CD4-positive, alpha-beta memory T cell (primary cell): ENCODE results near the gene NUDT5. TPM values are rescaled to one million over a fixed set of nuclear protein-coding genes. Genes with fewer than 3 reads are reported as not detected.

ENCODE experiments used
- CTCF ChIA-PET: fragments of 350-600 bp; sonication (Branson Sonifier 250); formaldehyde crosslinking; loops from one replicate; lab custom pipeline; 2021; ENCODE audit warnings: inconsistent platforms; ENCODE audit not compliant: partially characterized antibody; lab: Charles Lee
- POLR2A ChIA-PET: fragments of 350-600 bp; sonication (Branson Sonifier 250); formaldehyde crosslinking; loops from one replicate; lab custom pipeline; 2021; ENCODE audit not compliant: partially characterized antibody; lab: Charles Lee
- DNase-seq, 5 donors: peaks; one replicate each; pipeline versions ENCODE4 v3.0.0 to v3.0.0-alpha.2; 2020 to 2022; ENCODE audit warnings: mixed read lengths in 1 of 5
- H3K27ac ChIP-seq: one replicate; pipeline ENCODE4 v1.7.0; 2013; ENCODE audit warnings: low read depth, low read length
- H3K27me3 ChIP-seq: 2 replicates; pipeline ENCODE4 v1.7.0; 2013; ENCODE audit warnings: mild to moderate bottlenecking, low read length, moderate library complexity; ENCODE audit not compliant: insufficient read depth
- H3K36me3 ChIP-seq: 2 replicates; pipeline ENCODE4 v1.7.0; 2013; ENCODE audit warnings: mild to moderate bottlenecking, low read length, moderate library complexity; ENCODE audit not compliant: insufficient read depth
- H3K4me1 ChIP-seq: 2 replicates; pipeline ENCODE4 v1.7.0; 2013; ENCODE audit warnings: mild to moderate bottlenecking, low read length, moderate library complexity; ENCODE audit not compliant: insufficient read depth
- H3K4me3 ChIP-seq, 2 donors: one replicate each; pipeline ENCODE4 v1.7.0; 2013; ENCODE audit warnings: low read length in 2 of 2, mild to moderate bottlenecking in 1 of 2
- H3K9me3 ChIP-seq, 2 donors: one replicate each; pipeline ENCODE4 v1.7.0; 2013; ENCODE audit warnings: low read length in 2 of 2, control low read depth in 1 of 2; ENCODE audit not compliant: control insufficient read depth in 1 of 2
- H3K27ac Mint-ChIP-seq, 7 donors: one replicate each; pipeline ENCODE4 v1.8.0; 2020 to 2021; ENCODE audit warnings: mixed read lengths in 7 of 7, mild to moderate bottlenecking in 6 of 7, inconsistent platforms in 3 of 7, moderate library complexity in 3 of 7
- H3K27me3 Mint-ChIP-seq, 2 donors: one replicate each; pipeline ENCODE4 v1.8.0; 2020 to 2021; ENCODE audit warnings: mixed read lengths in 2 of 2
- H3K36me3 Mint-ChIP-seq, 2 donors: one replicate each; pipeline ENCODE4 v1.8.0; 2020 to 2021; ENCODE audit warnings: mixed read lengths in 2 of 2, inconsistent platforms in 1 of 2, mild to moderate bottlenecking in 1 of 2
- H3K4me1 Mint-ChIP-seq, 4 donors: one replicate each; pipeline ENCODE4 v1.8.0; 2020 to 2021; ENCODE audit warnings: mixed read lengths in 4 of 4, mild to moderate bottlenecking in 1 of 4
- H3K4me3 Mint-ChIP-seq, 8 donors: one replicate each; pipeline ENCODE4 v1.8.0; 2020 to 2021; ENCODE audit warnings: mixed read lengths in 8 of 8, mild to moderate bottlenecking in 7 of 8, moderate library complexity in 6 of 8, inconsistent platforms in 3 of 8
- H3K9me3 Mint-ChIP-seq, 8 donors: one replicate each; pipeline ENCODE4 v1.8.0; 2020 to 2021; ENCODE audit warnings: mixed read lengths in 8 of 8, mild to moderate bottlenecking in 5 of 8, inconsistent platforms in 3 of 8, moderate library complexity in 1 of 8
- intact Hi-C: fragments of 100-400 bp; cut with micrococcal nuclease; formaldehyde crosslinking; loops from one replicate; pipeline ENCODE4 v1.15.1; 2023
- polyA plus RNA-seq, 2 donors: library from polyadenylated mRNA; unstranded; fragments of 300-500 nt; fragmentation: Illumina TruSeq; gene quantifications; one replicate each; pipeline ENCODE4 v1.2.3, GENCODE V29; 2021
- total RNA-seq, 2 experiments: library from RNA; stranded (reverse); gene quantifications; one replicate each; pipeline ENCODE4 v1.2.3, GENCODE V29; 2021

Gene NUDT5
- total and polyA plus RNA-seq, 4 experiments from 2014 or later = 55.6 to 69.4 (median 58.4) TPM

DNA sequence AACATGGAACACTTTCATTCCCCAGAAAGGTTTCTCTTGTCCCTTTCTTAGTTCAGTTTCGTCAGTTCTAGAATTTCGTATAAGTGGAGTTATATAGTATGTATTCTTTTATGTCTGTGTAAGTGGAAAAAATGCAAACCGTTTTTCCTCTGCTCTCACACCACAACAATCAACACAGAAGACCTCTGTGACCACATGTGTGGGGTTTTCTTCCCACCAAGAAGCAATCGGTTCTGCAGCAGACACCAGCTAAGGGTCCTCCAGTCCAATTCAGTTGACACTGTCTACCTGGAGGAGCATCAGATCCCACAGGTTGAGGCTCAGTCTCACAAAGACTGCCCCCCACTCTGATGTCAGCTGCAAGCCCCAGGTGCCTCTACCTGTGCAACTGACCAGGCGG, 6.5 kb upstream of the NUDT5 start:
- H3K27ac Mint-ChIP-seq = peak overlapping the region in 1 of 7 donors; percentile 24
- no peak overlapping the region for H3K4me3 ChIP-seq
- peaks cover 36% of the 10 kb centered on the region for H3K36me3 ChIP-seq
- H3K4me3 Mint-ChIP-seq = no peak overlapping the region
- intact Hi-C loops = no loop called here
- no peaks in the 10 kb centered on the region for H3K27me3 Mint-ChIP-seq
- peaks cover 30 to 58% (median 40%) of the 10 kb centered on the region in 4 donors for H3K4me1 Mint-ChIP-seq
- peaks cover 35 to 40% of the 10 kb centered on the region in 2 donors for H3K36me3 Mint-ChIP-seq
- no peaks in the 10 kb centered on the region for H3K9me3 Mint-ChIP-seq
- ChIA-PET CTCF (interaction anchor here (4.6 kb wide), 1 partner anchor 13 kb away, joined by 28 read pairs; no protein-coding TSS in a partner anchor), POLR2A (no interaction called here)
- no peak for DNase-seq
- H3K27me3 ChIP-seq = no peaks in the 10 kb centered on the region
- no peaks in the 10 kb centered on the region for H3K9me3 ChIP-seq
- peaks cover 30% of the 10 kb centered on the region for H3K4me1 ChIP-seq
- no peak overlapping the region for H3K27ac ChIP-seq

DNA sequence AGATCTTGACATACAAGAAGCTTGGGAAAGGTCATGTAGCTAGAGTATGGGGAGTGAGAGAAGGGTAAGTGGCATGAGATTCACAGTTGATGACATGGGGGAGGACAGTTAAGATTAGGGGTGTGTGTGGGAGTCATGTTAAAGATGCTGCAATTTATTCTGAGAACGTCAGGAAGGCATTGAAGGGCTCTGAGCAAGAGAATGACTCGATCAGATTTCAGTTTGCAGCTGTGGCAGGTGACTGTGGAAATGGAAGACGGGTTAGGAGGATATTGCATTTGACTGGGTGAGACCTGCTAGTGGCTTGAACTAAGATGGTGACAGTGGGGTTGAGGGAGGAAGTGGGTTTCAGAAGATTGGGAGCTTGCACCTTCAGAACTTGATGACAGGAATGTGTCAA, 5.9 kb upstream of the NUDT5 start:
- peaks cover 36% of the 10 kb centered on the region for H3K36me3 ChIP-seq
- no peak for DNase-seq
- peaks cover 35 to 39% of the 10 kb centered on the region in 2 donors for H3K36me3 Mint-ChIP-seq
- peak overlapping the region in 7 of 8 donors; percentile 4 to 60 (median 35) for H3K4me3 Mint-ChIP-seq
- no peak overlapping the region for H3K4me3 ChIP-seq
- POLR2A ChIA-PET = no interaction called here
- H3K4me1 ChIP-seq = peaks cover 37% of the 10 kb centered on the region
- H3K27ac ChIP-seq = no peak overlapping the region
- H3K9me3 Mint-ChIP-seq = no peaks in the 10 kb centered on the region
- H3K27me3 ChIP-seq = no peaks in the 10 kb centered on the region
- H3K27me3 Mint-ChIP-seq = no peaks in the 10 kb centered on the region
- intact Hi-C loops = no loop called here
- peak overlapping the region in 6 of 7 donors; percentile 22 to 77 (median 58) for H3K27ac Mint-ChIP-seq
- peaks cover 33 to 61% (median 43%) of the 10 kb centered on the region in 4 donors for H3K4me1 Mint-ChIP-seq
- CTCF ChIA-PET = interaction anchor here (0.6 to 4.6 kb wide), 2 partner anchors 14 to 903 kb away, joined by 4 to 28 read pairs; no protein-coding TSS in a partner anchor
- H3K9me3 ChIP-seq = no peaks in the 10 kb centered on the region

DNA sequence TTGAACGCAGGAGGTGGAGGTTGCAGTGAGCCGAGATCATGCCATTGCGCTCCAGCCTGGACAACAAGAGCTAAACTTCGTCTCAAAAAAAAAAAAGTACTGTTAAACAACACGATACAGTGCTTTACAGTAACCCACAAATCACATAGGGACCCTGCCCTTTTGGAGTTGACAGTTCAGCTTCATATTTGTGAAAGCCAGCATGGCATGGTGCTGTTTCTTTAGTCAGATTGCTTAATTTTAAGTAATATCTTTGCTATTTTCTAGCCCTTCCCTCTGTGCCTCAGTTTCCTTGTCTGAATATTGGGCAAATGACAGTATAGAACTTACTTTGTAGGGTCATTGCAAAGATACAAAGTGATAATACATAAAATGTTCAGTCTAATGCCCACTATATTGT, 5.2 kb upstream of the NUDT5 start:
- H3K27ac ChIP-seq = no peak overlapping the region
- Mint-ChIP-seq H3K36me3 (peaks cover 35 to 41% of the 10 kb centered on the region in 2 donors), H3K9me3 (no peaks in the 10 kb centered on the region)

DNA sequence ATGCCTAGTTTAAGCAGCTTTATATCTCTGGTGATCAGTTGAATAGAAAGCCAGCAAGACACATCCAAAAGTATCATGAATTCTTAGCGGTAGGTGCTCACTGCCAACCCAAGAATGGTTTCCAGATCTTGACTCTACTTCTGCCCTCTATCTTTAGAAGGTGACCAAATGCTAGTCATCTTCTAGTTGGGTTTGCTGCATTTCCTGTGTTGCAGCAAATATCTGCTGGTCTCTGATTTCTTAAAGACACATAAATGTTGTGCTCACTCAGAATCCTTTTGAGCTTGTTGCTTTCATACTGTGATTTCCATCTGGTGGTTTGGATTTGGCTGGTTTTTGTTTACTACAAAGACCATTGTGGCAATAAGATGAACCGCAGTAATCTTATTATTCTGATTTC, 2.5 kb upstream of the NUDT5 start:
- intact Hi-C loops = no loop called here
- H3K27me3 Mint-ChIP-seq = no peaks in the 10 kb centered on the region
- H3K4me3 Mint-ChIP-seq = peak overlapping the region in 7 of 8 donors; percentile 36 to 78 (median 59)
- peaks cover 36 to 71% (median 54%) of the 10 kb centered on the region in 4 donors for H3K4me1 Mint-ChIP-seq
- no peak overlapping the region for H3K27ac ChIP-seq
- ChIA-PET CTCF (interaction anchor here (0.6 to 2.1 kb wide), 2 partner anchors 14 to 16 kb away, joined by 3 to 10 read pairs; no protein-coding TSS in a partner anchor), POLR2A (interaction anchor here (1.4 kb wide), 1 partner anchor 16 kb away, joined by 6 read pairs; no protein-coding TSS in a partner anchor)
- H3K4me3 ChIP-seq = no peak overlapping the region
- H3K9me3 ChIP-seq = no peaks in the 10 kb centered on the region
- peaks cover 24 to 43% of the 10 kb centered on the region in 2 donors for H3K36me3 Mint-ChIP-seq
- H3K27me3 ChIP-seq = no peaks in the 10 kb centered on the region
- peak overlapping the region in 1 of 7 donors; percentile 61 for H3K27ac Mint-ChIP-seq
- no peak for DNase-seq
- peaks cover 30% of the 10 kb centered on the region for H3K36me3 ChIP-seq
- peaks cover 57% of the 10 kb centered on the region for H3K4me1 ChIP-seq
- H3K9me3 Mint-ChIP-seq = no peaks in the 10 kb centered on the region

More for the DNA sequence above, 5.2 kb upstream of the NUDT5 start:
- Histone ChIP-seq H3K4me3 (no peak overlapping the region), H3K27me3 (no peaks in the 10 kb centered on the region), H3K9me3 (no peaks in the 10 kb centered on the region), H3K4me1 (peaks cover 40% of the 10 kb centered on the region), H3K36me3 (peaks cover 36% of the 10 kb centered on the region)
- intact Hi-C loops = no loop called here
- Mint-ChIP-seq H3K27me3 (no peaks in the 10 kb centered on the region), H3K4me1 (peaks cover 37 to 61% (median 48%) of the 10 kb centered on the region in 4 donors), H3K27ac (peak overlapping the region in 1 of 7 donors; percentile 48), H3K4me3 (peak overlapping the region in 2 of 8 donors; percentile 4 to 16)
- ChIA-PET POLR2A (interaction anchor here (0.7 to 0.8 kb wide), 2 partner anchors 71 to 250 kb away, joined by 3 to 4 read pairs; no protein-coding TSS in a partner anchor), CTCF (interaction anchor here (4.6 kb wide), 1 partner anchor 14 kb away, joined by 28 read pairs; no protein-coding TSS in a partner anchor)
- DNase-seq = no peak

DNA sequence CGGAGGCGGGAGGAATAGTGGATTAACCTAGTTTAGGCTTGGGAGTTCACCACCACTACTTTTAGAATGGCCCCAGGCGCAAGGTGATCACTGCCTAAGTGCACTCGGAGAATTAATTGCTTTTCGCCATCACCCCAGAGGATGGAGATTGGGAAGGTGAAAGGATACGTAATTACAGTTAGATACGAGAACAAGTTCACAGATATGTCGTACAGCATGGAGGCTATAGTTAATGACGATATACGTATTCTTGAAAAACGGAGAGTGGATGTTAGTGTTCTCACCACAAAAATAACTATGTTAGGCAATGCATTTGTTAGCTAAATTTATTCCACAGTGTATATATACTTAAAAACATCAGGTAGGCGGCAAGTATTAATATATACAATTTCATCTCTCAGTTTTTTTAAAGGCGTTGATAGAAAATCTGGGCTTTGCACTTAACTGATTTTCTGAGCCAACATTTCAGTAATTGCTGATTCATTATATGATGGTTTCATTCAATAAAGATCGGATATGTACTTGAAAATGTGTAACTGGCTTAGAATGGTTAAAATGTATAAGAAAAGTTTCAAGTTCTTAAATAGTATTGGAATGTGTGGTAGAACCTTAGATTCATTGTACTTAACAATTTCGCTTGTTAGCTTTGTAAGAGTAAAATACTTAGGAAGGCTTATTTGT, 980 bp upstream of the NUDT5 start:
- H3K4me3 ChIP-seq = peak overlapping the region; percentile 78 to 93
- peaks cover 51% of the 10 kb centered on the region for H3K4me1 ChIP-seq
- Mint-ChIP-seq H3K36me3 (peaks cover 23 to 48% of the 10 kb centered on the region in 2 donors), H3K4me3 (peak overlapping the region; percentile 95 to 99 (median 98)), H3K27ac (peak overlapping the region; percentile 97 to 100 (median 99)), H3K9me3 (no peaks in the 10 kb centered on the region), H3K27me3 (no peaks in the 10 kb centered on the region), H3K4me1 (peaks cover 39 to 74% (median 56%) of the 10 kb centered on the region in 4 donors)
- intact Hi-C loops = no loop called here
- ChIA-PET CTCF (interaction anchor here (0.9 to 4.2 kb wide), 6 partner anchors 15 to 904 kb away, joined by 3 to 31 read pairs (median 4); partner anchors contain the start of gene OPTN), POLR2A (interaction anchor here (0.7 to 2.4 kb wide), 12 partner anchors 15 to 1105 kb away, joined by 3 to 40 read pairs (median 8); partner anchors contain the start of genes CAMK1D, DHTKD1, PHYH and UPF2)
- H3K36me3 ChIP-seq = peaks cover 18% of the 10 kb centered on the region
- peak overlapping the region; percentile 96 for H3K27ac ChIP-seq
- H3K9me3 ChIP-seq = no peaks in the 10 kb centered on the region
- H3K27me3 ChIP-seq = no peaks in the 10 kb centered on the region
- no peak for DNase-seq

DNA sequence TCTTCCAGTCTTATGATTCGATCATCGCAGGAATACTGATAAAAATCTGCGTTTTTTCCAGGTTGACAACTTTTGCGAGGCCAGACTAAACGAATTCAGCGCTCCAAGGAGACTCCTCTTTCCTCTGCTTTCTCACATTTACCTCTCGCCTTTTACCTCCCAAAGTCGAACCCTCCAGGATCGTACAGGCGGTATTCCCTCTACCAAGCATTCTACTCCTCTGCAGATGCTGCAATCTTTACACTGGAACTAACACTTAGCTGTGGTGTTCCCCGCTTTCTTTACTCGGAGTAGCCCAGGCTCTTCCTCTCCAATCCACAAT, 449 bp downstream of the NUDT5 start:
- H3K36me3 Mint-ChIP-seq = peaks cover 17 to 42% of the 10 kb centered on the region in 2 donors
- no peaks in the 10 kb centered on the region for H3K27me3 Mint-ChIP-seq
- peak overlapping the region; percentile 78 to 93 for H3K4me3 ChIP-seq
- peak overlapping the region; percentile 96 for H3K27ac ChIP-seq
- intact Hi-C loops = loop anchor here (1.0 to 2.0 kb wide), 6 partner anchors 14 to 154 kb away; partner anchors contain the start of genes CAMK1D and DHTKD1
- H3K4me1 Mint-ChIP-seq = peaks cover 36 to 73% (median 56%) of the 10 kb centered on the region in 4 donors
- peaks cover 11% of the 10 kb centered on the region for H3K36me3 ChIP-seq
- CTCF ChIA-PET = interaction anchor here (0.9 to 4.2 kb wide), 8 partner anchors 14 to 905 kb away, joined by 3 to 31 read pairs (median 4); partner anchors contain the start of gene OPTN
- H3K27me3 ChIP-seq = no peaks in the 10 kb centered on the region
- no peaks in the 10 kb centered on the region for H3K9me3 ChIP-seq
- no peak for DNase-seq
- H3K9me3 Mint-ChIP-seq = no peaks in the 10 kb centered on the region
- peak overlapping the region; percentile 97 to 100 (median 99) for H3K27ac Mint-ChIP-seq
- H3K4me3 Mint-ChIP-seq = peak overlapping the region; percentile 95 to 99 (median 98)
- POLR2A ChIA-PET = interaction anchor here (0.5 to 2.4 kb wide), 18 partner anchors 8 to 1107 kb away, joined by 3 to 40 read pairs (median 6); partner anchors contain the start of genes CAMK1D, DHTKD1 and UPF2
- H3K4me1 ChIP-seq = peaks cover 41% of the 10 kb centered on the region
